GM12874 (cell line): ENCODE measurements around the gene BORA.

Source experiments
- TF ChIP-seq, protein P1 (sequence below): IDR thresholded peaks from 2 replicates; pipeline ENCODE4 v1.5.1; 2011; ENCODE audit warnings: low read depth, mild to moderate bottlenecking, control low read depth, low read length, moderate library complexity; ENCODE audit not compliant: insufficient read depth

BORA gene

DNA sequence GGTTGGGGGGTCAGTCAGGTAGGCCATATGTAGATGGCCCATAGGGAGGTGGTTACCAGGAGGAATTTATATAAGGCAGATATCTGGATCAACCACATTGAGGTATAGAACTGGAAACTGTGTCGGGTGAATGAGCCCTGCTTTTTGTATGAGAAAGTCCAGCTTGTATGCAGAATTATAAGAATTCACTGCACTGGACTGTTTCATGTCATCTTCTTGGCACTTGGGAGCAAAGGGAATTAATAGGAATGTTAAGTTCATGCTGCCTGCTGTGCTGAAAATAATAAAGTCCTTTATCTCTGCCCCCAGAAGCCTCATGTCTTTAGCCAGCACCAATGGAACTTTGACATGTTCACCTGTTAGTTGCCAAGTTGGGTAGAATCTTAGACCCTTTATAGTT is 12.3 kb downstream of the BORA start:
- TF ChIP-seq, protein P1, sequence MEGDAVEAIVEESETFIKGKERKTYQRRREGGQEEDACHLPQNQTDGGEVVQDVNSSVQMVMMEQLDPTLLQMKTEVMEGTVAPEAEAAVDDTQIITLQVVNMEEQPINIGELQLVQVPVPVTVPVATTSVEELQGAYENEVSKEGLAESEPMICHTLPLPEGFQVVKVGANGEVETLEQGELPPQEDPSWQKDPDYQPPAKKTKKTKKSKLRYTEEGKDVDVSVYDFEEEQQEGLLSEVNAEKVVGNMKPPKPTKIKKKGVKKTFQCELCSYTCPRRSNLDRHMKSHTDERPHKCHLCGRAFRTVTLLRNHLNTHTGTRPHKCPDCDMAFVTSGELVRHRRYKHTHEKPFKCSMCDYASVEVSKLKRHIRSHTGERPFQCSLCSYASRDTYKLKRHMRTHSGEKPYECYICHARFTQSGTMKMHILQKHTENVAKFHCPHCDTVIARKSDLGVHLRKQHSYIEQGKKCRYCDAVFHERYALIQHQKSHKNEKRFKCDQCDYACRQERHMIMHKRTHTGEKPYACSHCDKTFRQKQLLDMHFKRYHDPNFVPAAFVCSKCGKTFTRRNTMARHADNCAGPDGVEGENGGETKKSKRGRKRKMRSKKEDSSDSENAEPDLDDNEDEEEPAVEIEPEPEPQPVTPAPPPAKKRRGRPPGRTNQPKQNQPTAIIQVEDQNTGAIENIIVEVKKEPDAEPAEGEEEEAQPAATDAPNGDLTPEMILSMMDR = no peak

- TF ChIP-seq, protein P1 = no peak
Observed at GRCh38 chr13:72745260-72745659, 17.5 kb downstream of the BORA start.

GRCh38 chr13:72751220-72751619 is 23.5 kb downstream of the BORA start:
- TF ChIP-seq, protein P1 = no peak

GRCh38 chr13:72754111-72754510 is 26.4 kb downstream of the BORA start:
- TF ChIP-seq, protein P1 = no peak

- TF ChIP-seq, protein P1 = no peak
Observed at GRCh38 chr13:72757792-72758535, 30.2 kb downstream of the BORA start.

GRCh38 chr13:72760189-72760588 is 32.5 kb downstream of the BORA start:
- TF ChIP-seq, protein P1 = no peak

GRCh38 chr13:72763411-72763810 is 35.7 kb downstream of the BORA start:
- TF ChIP-seq, protein P1 = no peak
